Uterus (tissue), 2 donors: Measurements from ENCODE around the gene CLEC2B.

Source experiments
- CTCF ChIP-seq, 4 experiments: fragments of 200-600 bp in 2 of 4; fragments of 450-650 bp in 2 of 4; sonication (generic) in 2 of 4; IDR thresholded peaks; one replicate each; pipeline ENCODE4 v1.5.1; 2016 to 2019; ENCODE audit warnings: antibody characterized with exemption in 4 of 4, mild to moderate bottlenecking in 2 of 4, moderate library complexity in 1 of 4
- POLR2A ChIP-seq, 2 donors: fragments of 450-650 bp; IDR thresholded peaks; one replicate each; pipeline ENCODE4 v1.6.1; 2016; ENCODE audit warnings: antibody characterized with exemption in 2 of 2, mild to moderate bottlenecking in 1 of 2, moderate library complexity in 1 of 2

GRCh38 chr12:9897535-9897934 lies 28.4 kb upstream of the CLEC2B start:
- TF ChIP-seq CTCF (IDR thresholded peaks at IDR 0.05) (no peak), POLR2A (IDR thresholded peaks at IDR 0.05) (no peak)
